Brain microvascular endothelial cell (primary cell): Measurements from ENCODE around the gene MON2.

Experiments
- DNase-seq: peaks from one replicate; pipeline ENCODE4 v3.0.0-alpha.2; 2020
- H3K27ac ChIP-seq: fragments of 250-450 bp; sonication (Bioruptor Pico); 2 replicates; pipeline ENCODE4 v1.5.1; 2020; ENCODE audit warnings: mild to moderate bottlenecking, moderate library complexity
- H3K27me3 ChIP-seq: fragments of 250-450 bp; sonication (Bioruptor Pico); replicated peaks from 2 replicates; pipeline ENCODE4 v1.5.1; 2020; ENCODE audit warnings: mild to moderate bottlenecking
- H3K36me3 ChIP-seq: fragments of 250-450 bp; sonication (Bioruptor Pico); replicated peaks from 2 replicates; pipeline ENCODE4 v1.5.1; 2020; ENCODE audit warnings: mild to moderate bottlenecking
- H3K4me3 ChIP-seq: 2 replicates; pipeline ENCODE4 v1.5.1; 2011; ENCODE audit warnings: low read depth, mild to moderate bottlenecking, control low read depth, low read length, moderate library complexity
- CTCF ChIP-seq: IDR thresholded peaks from 2 replicates; pipeline ENCODE4 v1.5.1; 2011; ENCODE audit warnings: low read depth, mild to moderate bottlenecking, moderate library complexity, low read length, control low read depth, inconsistent platforms; ENCODE audit errors: missing control alignments
- in situ Hi-C: cut with HindIII; loops from 2 replicates; pipeline ENCODE4 v1.10.0; 2017; ENCODE audit warnings: low sequenced_read_pairs, low pct_ligation_motif_present

The MON2 gene

DNA sequence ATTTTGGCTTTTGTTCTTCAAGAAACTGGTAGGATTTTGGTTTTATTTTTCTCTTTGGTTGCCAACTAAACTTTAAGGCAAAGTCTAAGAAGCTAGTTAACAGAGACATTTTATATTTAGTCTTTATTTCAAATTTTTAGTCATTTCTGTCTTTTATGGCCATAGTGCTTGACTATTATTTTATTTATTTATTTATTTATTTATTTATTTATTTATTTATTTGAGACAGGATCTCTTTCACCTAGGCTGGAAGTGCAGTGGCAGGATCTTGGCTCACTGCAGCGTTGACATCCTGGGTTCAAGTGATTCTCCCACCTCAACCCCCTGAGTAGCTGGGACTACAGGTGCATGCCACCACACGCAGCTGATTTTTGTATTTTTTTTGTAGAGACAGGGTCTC lies 3.1 kb downstream of the MON2 start:
- in situ Hi-C loops: no loop called here
- H3K4me3 ChIP-seq: no peak overlapping the region
- H3K27me3 ChIP-seq: no peaks in the 10 kb centered on the region
- no peak for TF ChIP-seq CTCF
- no peak overlapping the region for H3K27ac ChIP-seq
- no peak for DNase-seq
- H3K36me3 ChIP-seq: no peaks in the 10 kb centered on the region

- Histone ChIP-seq H3K36me3 (no peaks in the 10 kb centered on the region), H3K27me3 (no peaks in the 10 kb centered on the region), H3K27ac (no peak overlapping the region), H3K4me3 (no peak overlapping the region)
- TF ChIP-seq CTCF: no peak
- in situ Hi-C loops: no loop called here
- DNase-seq: no peak
Measured at GRCh38 chr12:62471734-62472133, 5.1 kb downstream of the MON2 start.

DNA sequence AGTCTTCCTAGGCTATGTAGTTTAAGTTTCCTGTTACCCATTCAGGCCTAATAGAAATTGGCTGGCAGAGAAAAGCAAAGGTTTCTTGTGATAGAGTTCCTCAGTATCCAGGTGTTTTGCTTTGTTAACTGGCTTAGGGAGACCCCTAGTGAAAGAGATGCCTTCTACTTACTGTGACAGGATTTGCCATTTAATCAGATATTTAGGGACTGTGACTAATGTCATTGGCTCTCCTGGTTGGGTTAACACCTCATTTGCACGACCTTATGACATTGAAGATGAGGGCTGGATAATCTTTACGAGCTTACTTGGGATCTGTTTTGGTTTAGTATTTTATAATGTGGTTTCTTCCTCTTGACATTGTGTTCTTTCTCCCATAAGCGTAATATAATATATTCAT lies 5.8 kb downstream of the MON2 start:
- in situ Hi-C loops: no loop called here
- Histone ChIP-seq H3K27me3 (no peaks in the 10 kb centered on the region), H3K4me3 (no peak overlapping the region), H3K27ac (no peak overlapping the region), H3K36me3 (no peaks in the 10 kb centered on the region)
- no peak for TF ChIP-seq CTCF
- no peak for DNase-seq

GRCh38 chr12:62481843-62482540 lies 15.4 kb downstream of the MON2 start:
- in situ Hi-C loops: no loop called here
- Histone ChIP-seq H3K36me3 (no peaks in the 10 kb centered on the region), H3K4me3 (no peak overlapping the region), H3K27me3 (no peaks in the 10 kb centered on the region), H3K27ac (no peak overlapping the region)
- DNase-seq: no peak
- TF ChIP-seq CTCF: no peak

GRCh38 chr12:62482769-62483168 lies 16.1 kb downstream of the MON2 start:
- TF ChIP-seq CTCF: no peak
- in situ Hi-C loops: no loop called here
- Histone ChIP-seq H3K36me3 (no peaks in the 10 kb centered on the region), H3K27ac (no peak overlapping the region), H3K4me3 (no peak overlapping the region), H3K27me3 (no peaks in the 10 kb centered on the region)
- DNase-seq: no peak

GRCh38 chr12:62484233-62484632 lies 17.6 kb downstream of the MON2 start:
- TF ChIP-seq CTCF: no peak
- in situ Hi-C loops: no loop called here
- H3K4me3 ChIP-seq: no peak overlapping the region
- H3K27me3 ChIP-seq: no peaks in the 10 kb centered on the region
- H3K27ac ChIP-seq: no peak overlapping the region
- no peaks in the 10 kb centered on the region for H3K36me3 ChIP-seq
- no peak for DNase-seq
